ENCODE results near the gene PHF21A. TPM values are rescaled to one million over a fixed set of nuclear protein-coding genes. Genes with fewer than 3 reads are reported as not detected.

The PHF21A gene
- total RNA-seq, 1 donor from 2014 or later: 69.3 TPM

- Histone ChIP-seq H3K9me3 (ENCODE audit: insufficient read depth, low read depth, low read length) (no peaks in the 10 kb centered on the region), H3K27ac (ENCODE audit: low read depth, low read length) (no peak overlapping the region), H2AFZ (ENCODE audit: low read depth, low read length) (no peak overlapping the region), H3K27me3 (ENCODE audit: insufficient read depth, low read length) (peaks cover 4% of the 10 kb centered on the region), H4K20me1 (ENCODE audit: insufficient read depth, low read length) (peaks cover 7% of the 10 kb centered on the region), H3K4me2 (ENCODE audit: low read length) (no peak overlapping the region), H3K4me3 (ENCODE audit: insufficient read depth, low read depth, low read length) (no peak overlapping the region), H3K4me1 (ENCODE audit: insufficient read depth, low read length) (peaks cover 4% of the 10 kb centered on the region), H3K36me3 (ENCODE audit: insufficient read depth, low read length) (no peaks in the 10 kb centered on the region), H3K9ac (ENCODE audit: low read length) (no peak overlapping the region), H3K79me2 (ENCODE audit: insufficient read depth, low read length) (no peaks in the 10 kb centered on the region)
- Mint-ChIP-seq H3K27ac (ENCODE audit: unreplicated experiment) (no peak overlapping the region), H3K4me1 (ENCODE audit: low read depth, unreplicated experiment) (no peaks in the 10 kb centered on the region), H3K36me3 (ENCODE audit: low read depth, unreplicated experiment) (peaks cover 6% of the 10 kb centered on the region), H3K9me3 (ENCODE audit: unreplicated experiment) (no peaks in the 10 kb centered on the region), H3K4me3 (ENCODE audit: unreplicated experiment) (no peak overlapping the region), H3K27me3 (ENCODE audit: low read depth, unreplicated experiment) (peaks cover 40% of the 10 kb centered on the region)
- FAIRE-seq (no peak), DNase-seq (ENCODE audit: low read depth) (no peak)
- no peak for TF ChIP-seq EZH2 (IDR thresholded peaks at IDR 0.05; ENCODE audit: insufficient read depth, low read length)
- no peak for TF ChIP-seq CTCF (IDR thresholded peaks at IDR 0.05; ENCODE audit: insufficient read depth, low read depth, low read length)
These were observed 231.7 kb downstream of the PHF21A start for GRCh38 chr11:45889555-45889954.

GRCh38 chr11:45887587-45887986 lies 233.7 kb downstream of the PHF21A start:
- DNase-seq (ENCODE audit: low read depth): no peak
- Mint-ChIP-seq H3K4me1 (ENCODE audit: low read depth, unreplicated experiment) (no peaks in the 10 kb centered on the region), H3K27ac (ENCODE audit: unreplicated experiment) (no peak overlapping the region), H3K27me3 (ENCODE audit: low read depth, unreplicated experiment) (peaks cover 36% of the 10 kb centered on the region), H3K9me3 (ENCODE audit: unreplicated experiment) (no peaks in the 10 kb centered on the region), H3K36me3 (ENCODE audit: low read depth, unreplicated experiment) (peaks cover 9% of the 10 kb centered on the region), H3K4me3 (ENCODE audit: unreplicated experiment) (no peak overlapping the region)
- Histone ChIP-seq H3K36me3 (ENCODE audit: insufficient read depth, low read length) (no peaks in the 10 kb centered on the region), H3K79me2 (ENCODE audit: insufficient read depth, low read length) (no peaks in the 10 kb centered on the region), H2AFZ (ENCODE audit: low read depth, low read length) (no peak overlapping the region), H3K4me1 (ENCODE audit: insufficient read depth, low read length) (peaks cover 4% of the 10 kb centered on the region), H3K4me3 (ENCODE audit: insufficient read depth, low read depth, low read length) (no peak overlapping the region), H3K4me2 (ENCODE audit: low read length) (no peak overlapping the region), H4K20me1 (ENCODE audit: insufficient read depth, low read length) (peaks cover 15% of the 10 kb centered on the region), H3K9ac (ENCODE audit: low read length) (no peak overlapping the region), H3K27me3 (ENCODE audit: insufficient read depth, low read length) (peaks cover 4% of the 10 kb centered on the region), H3K9me3 (ENCODE audit: insufficient read depth, low read depth, low read length) (no peaks in the 10 kb centered on the region), H3K27ac (ENCODE audit: low read depth, low read length) (no peak overlapping the region)
- FAIRE-seq: no peak
- TF ChIP-seq CTCF (IDR thresholded peaks at IDR 0.05; ENCODE audit: insufficient read depth, low read depth, low read length) (no peak), EZH2 (IDR thresholded peaks at IDR 0.05; ENCODE audit: insufficient read depth, low read length) (no peak)

- peaks cover 14% of the 10 kb centered on the region for H3K36me3 Mint-ChIP-seq (ENCODE audit: low read depth, unreplicated experiment)
- TF ChIP-seq EZH2 (IDR thresholded peaks at IDR 0.05; ENCODE audit: insufficient read depth, low read length): no peak
- no peak for TF ChIP-seq CTCF (IDR thresholded peaks at IDR 0.05; ENCODE audit: insufficient read depth, low read depth, low read length)
- no peaks in the 10 kb centered on the region for H3K9me3 Mint-ChIP-seq (ENCODE audit: unreplicated experiment)
- Histone ChIP-seq H3K79me2 (ENCODE audit: insufficient read depth, low read length) (no peaks in the 10 kb centered on the region), H3K27ac (ENCODE audit: low read depth, low read length) (no peak overlapping the region), H3K9me3 (ENCODE audit: insufficient read depth, low read depth, low read length) (no peaks in the 10 kb centered on the region), H4K20me1 (ENCODE audit: insufficient read depth, low read length) (peaks cover 21% of the 10 kb centered on the region), H3K4me1 (ENCODE audit: insufficient read depth, low read length) (peaks cover 4% of the 10 kb centered on the region), H3K36me3 (ENCODE audit: insufficient read depth, low read length) (no peaks in the 10 kb centered on the region), H3K4me3 (ENCODE audit: insufficient read depth, low read depth, low read length) (no peak overlapping the region), H3K27me3 (ENCODE audit: insufficient read depth, low read length) (peaks cover 4% of the 10 kb centered on the region), H3K4me2 (ENCODE audit: low read length) (no peak overlapping the region), H2AFZ (ENCODE audit: low read depth, low read length) (no peak overlapping the region), H3K9ac (ENCODE audit: low read length) (no peak overlapping the region)
- FAIRE-seq (no peak), DNase-seq (ENCODE audit: low read depth) (no peak)
- peaks cover 5% of the 10 kb centered on the region for H3K4me1 Mint-ChIP-seq (ENCODE audit: low read depth, unreplicated experiment)
- H3K4me3 Mint-ChIP-seq (ENCODE audit: unreplicated experiment): no peak overlapping the region
- H3K27me3 Mint-ChIP-seq (ENCODE audit: low read depth, unreplicated experiment): peaks cover 30% of the 10 kb centered on the region
- H3K27ac Mint-ChIP-seq (ENCODE audit: unreplicated experiment): no peak overlapping the region
These were observed 234.3 kb downstream of the PHF21A start for GRCh38 chr11:45886816-45887520.

All from astrocyte (in vitro differentiated cells and primary cell).